ENCODE results near the gene IQCK. TPM values are rescaled to one million over a fixed set of nuclear protein-coding genes. Genes with fewer than 3 reads are reported as not detected.

IQCK gene
- total RNA-seq, 2 donors from 2014 or later, result 1.7 to 2.9 TPM

DNA sequence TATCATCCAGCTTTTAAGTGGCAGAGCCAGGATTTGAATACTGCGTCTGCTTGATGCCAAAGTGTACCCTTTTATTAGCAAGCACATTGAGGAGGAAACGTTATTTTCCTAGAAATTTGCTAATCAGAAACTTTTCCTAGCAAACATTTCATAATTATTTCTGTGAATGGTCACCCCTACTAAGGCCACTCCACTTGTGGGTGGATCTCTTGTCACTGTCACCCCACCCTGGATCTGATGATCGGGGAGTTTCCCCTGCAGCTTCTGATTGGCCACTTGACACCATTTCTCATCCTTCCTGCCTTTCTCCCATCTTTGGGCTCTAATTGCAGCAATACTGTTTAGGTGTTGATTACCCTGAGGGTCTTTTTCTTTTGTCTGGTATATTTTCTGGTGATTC is 130.7 kb downstream of the IQCK start:
- no peak overlapping the region for H3K27ac Mint-ChIP-seq
- no peak for ATAC-seq (replicated peaks)
- H3K9me3 Mint-ChIP-seq, result no peaks in the 10 kb centered on the region
- no peaks in the 10 kb centered on the region for H3K36me3 Mint-ChIP-seq (ENCODE audit: low read depth)
- no peak overlapping the region for H3K4me3 Mint-ChIP-seq
- H3K4me1 Mint-ChIP-seq, result no peaks in the 10 kb centered on the region
- H3K27me3 Mint-ChIP-seq, result peaks cover 5% of the 10 kb centered on the region

GRCh38 chr16:19850131-19850817 is 132.2 kb downstream of the IQCK start:
- ATAC-seq (replicated peaks), result no peak
- H3K4me3 Mint-ChIP-seq, result no peak overlapping the region
- H3K27ac Mint-ChIP-seq, result no peak overlapping the region
- H3K27me3 Mint-ChIP-seq, result peaks cover 5% of the 10 kb centered on the region
- H3K4me1 Mint-ChIP-seq, result no peaks in the 10 kb centered on the region
- H3K36me3 Mint-ChIP-seq (ENCODE audit: low read depth), result no peaks in the 10 kb centered on the region
- H3K9me3 Mint-ChIP-seq, result no peaks in the 10 kb centered on the region

DNA sequence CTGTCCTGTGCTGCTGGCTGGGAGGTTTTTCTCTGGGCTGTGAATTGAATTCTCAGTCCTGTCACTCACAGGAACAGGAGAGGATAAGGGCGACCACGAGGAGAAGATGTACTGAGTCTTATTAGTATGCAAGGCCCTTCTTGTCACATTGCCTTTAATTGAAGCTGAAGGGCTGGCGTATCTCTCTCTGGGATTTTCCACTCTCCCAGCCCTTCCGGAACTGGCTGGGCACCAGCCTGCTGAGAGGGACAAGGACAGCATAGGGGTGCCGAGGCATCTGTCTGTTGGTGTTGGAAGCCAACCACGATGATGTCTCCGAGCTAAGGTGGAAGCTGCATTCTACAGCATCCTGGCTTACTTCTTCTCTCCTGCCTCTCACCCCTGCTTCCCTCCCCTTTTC is 133.4 kb downstream of the IQCK start:
- no peaks in the 10 kb centered on the region for H3K4me1 Mint-ChIP-seq
- no peak overlapping the region for H3K4me3 Mint-ChIP-seq
- H3K36me3 Mint-ChIP-seq (ENCODE audit: low read depth), result no peaks in the 10 kb centered on the region
- H3K27me3 Mint-ChIP-seq, result peaks cover 5% of the 10 kb centered on the region
- H3K9me3 Mint-ChIP-seq, result no peaks in the 10 kb centered on the region
- H3K27ac Mint-ChIP-seq, result no peak overlapping the region
- ATAC-seq (replicated peaks), result no peak

DNA sequence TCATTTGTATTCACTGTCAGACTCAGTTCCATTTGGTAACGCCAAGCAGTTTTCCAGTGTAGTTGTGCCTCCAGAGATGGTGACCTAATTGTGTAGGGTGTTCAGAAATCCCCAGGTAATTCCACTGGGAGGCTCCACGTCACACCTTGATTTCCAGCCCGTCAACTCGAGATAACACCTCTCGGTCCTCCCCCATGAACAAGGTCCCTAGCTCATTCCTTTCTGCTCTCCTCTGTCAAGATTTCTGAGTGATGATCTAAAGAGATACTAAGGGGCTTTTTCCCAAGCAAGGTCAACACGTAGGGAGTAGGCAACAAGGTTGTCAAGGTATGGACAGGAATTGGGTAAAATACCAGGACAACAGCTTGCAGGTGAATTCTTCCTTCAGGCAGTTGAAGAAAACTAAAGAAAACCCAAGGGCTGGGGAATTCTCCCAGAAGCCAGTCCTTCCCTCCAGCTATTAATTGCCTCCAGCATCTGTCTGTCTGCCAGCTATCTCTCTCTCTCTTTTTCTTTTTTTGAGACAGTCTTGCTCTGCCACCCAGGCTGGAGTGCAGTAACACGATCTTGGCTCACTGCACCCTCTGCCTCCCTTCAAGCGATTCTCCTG is 135.2 kb downstream of the IQCK start:
- peaks cover 5% of the 10 kb centered on the region for H3K27me3 Mint-ChIP-seq
- no peak for ATAC-seq (replicated peaks)
- H3K36me3 Mint-ChIP-seq (ENCODE audit: low read depth), result no peaks in the 10 kb centered on the region
- no peak overlapping the region for H3K27ac Mint-ChIP-seq
- H3K9me3 Mint-ChIP-seq, result no peaks in the 10 kb centered on the region
- no peak overlapping the region for H3K4me3 Mint-ChIP-seq
- H3K4me1 Mint-ChIP-seq, result no peaks in the 10 kb centered on the region

GRCh38 chr16:19853742-19854542 is 135.9 kb downstream of the IQCK start:
- no peaks in the 10 kb centered on the region for H3K36me3 Mint-ChIP-seq (ENCODE audit: low read depth)
- H3K27ac Mint-ChIP-seq, result no peak overlapping the region
- no peak for ATAC-seq (replicated peaks)
- H3K4me1 Mint-ChIP-seq, result no peaks in the 10 kb centered on the region
- no peaks in the 10 kb centered on the region for H3K9me3 Mint-ChIP-seq
- H3K4me3 Mint-ChIP-seq, result no peak overlapping the region
- peaks cover 5% of the 10 kb centered on the region for H3K27me3 Mint-ChIP-seq

DNA sequence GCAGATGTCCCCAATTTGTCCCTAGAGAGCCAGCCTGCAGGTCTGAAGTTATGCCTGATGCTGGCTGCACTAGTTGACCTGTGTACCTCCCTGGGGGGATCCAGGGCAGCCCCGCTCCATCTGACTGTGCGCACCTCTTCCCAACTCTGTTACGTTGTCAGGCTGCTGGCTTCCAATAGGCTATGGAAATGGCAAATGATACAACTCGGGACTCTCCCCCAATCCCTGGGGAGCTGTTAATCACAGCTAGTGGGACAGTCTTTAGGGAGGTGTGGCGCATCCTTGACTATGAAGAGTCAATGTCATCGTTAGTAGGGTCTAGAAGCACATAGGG is 136.4 kb downstream of the IQCK start:
- Mint-ChIP-seq H3K9me3 (no peaks in the 10 kb centered on the region), H3K36me3 (ENCODE audit: low read depth) (no peaks in the 10 kb centered on the region), H3K27me3 (peaks cover 5% of the 10 kb centered on the region), H3K4me1 (no peaks in the 10 kb centered on the region), H3K4me3 (no peak overlapping the region), H3K27ac (no peak overlapping the region)
- ATAC-seq (replicated peaks), result no peak

- Mint-ChIP-seq H3K27me3 (no peaks in the 10 kb centered on the region), H3K4me3 (no peak overlapping the region), H3K36me3 (ENCODE audit: low read depth) (no peaks in the 10 kb centered on the region), H3K27ac (no peak overlapping the region), H3K4me1 (no peaks in the 10 kb centered on the region), H3K9me3 (no peaks in the 10 kb centered on the region)
- no peak for ATAC-seq (replicated peaks)
Measured at GRCh38 chr16:19856120-19856519, 138.0 kb downstream of the IQCK start.

DNA sequence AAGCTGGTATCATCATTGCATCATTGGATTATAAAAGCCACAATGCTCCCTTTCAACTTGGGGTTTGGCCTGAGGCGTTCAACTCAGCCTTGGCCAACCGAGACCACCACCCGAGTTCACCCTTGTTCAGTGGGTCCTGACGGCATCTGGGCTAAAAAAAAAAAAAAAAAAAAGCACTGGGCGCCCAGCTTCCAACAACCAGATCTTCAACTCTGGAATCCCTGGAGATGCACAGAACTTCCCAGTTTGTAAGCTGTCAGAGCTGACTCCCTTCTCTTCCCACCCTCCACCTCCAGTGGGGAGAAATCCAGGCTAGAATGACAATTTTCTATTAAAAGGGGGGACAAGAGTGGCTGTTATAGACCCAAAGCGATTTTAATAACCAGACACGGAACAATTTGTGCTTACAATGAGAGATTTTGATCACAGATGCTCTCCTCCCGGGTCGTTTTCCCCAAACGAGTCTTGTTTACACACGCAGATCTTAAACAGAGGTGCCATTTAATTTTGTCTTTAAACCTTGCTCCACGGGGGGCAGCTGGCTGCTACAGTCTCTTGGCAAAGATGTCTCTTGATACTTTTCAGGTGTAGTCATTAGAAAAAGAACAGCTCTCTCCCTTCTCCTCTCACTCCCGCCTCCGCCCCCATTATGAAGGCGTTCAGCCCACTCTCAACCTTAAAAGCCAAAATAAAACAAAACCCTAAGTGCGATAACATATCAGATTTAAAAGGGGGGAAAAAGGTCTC is 139.7 kb downstream of the IQCK start:
- ATAC-seq (replicated peaks), result no peak
- H3K9me3 Mint-ChIP-seq, result no peaks in the 10 kb centered on the region
- no peaks in the 10 kb centered on the region for H3K36me3 Mint-ChIP-seq (ENCODE audit: low read depth)
- H3K4me3 Mint-ChIP-seq, result no peak overlapping the region
- no peaks in the 10 kb centered on the region for H3K4me1 Mint-ChIP-seq
- H3K27me3 Mint-ChIP-seq, result no peaks in the 10 kb centered on the region
- H3K27ac Mint-ChIP-seq, result no peak overlapping the region

DNA sequence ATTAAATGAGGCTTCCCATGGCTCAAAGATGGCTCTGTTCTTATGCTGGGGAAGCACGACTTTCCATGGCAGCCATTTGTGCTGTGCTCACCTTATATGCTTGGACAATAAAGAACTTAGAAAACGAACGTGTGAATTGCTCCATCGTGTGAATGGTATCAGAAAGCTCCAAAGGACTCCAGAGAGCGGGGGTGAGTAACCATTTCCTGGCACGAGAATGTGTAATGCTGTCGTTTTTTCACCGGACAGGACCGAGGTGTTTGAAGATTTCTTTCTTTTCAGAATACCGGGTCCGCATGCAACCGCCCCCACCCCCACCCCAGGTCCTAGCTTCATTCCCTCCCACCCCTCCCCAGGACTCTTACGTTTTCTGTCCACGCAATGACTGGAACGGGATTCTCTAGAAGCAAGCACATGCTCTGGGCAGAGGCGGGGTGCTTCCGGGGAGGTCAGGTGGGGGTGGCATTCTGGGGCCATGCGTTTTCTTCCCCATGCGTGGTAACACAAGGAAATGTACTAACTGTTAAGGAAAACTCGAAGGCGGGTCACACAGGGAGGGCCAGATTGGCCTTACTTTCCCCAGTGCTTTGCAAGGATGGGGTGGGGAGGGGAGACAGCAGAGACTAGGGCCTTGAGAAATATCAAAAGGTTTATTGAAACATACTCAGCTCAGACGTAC is 140.4 kb downstream of the IQCK start:
- ATAC-seq (replicated peaks), result no peak
- Mint-ChIP-seq H3K9me3 (no peaks in the 10 kb centered on the region), H3K4me1 (no peaks in the 10 kb centered on the region), H3K36me3 (ENCODE audit: low read depth) (no peaks in the 10 kb centered on the region), H3K27ac (no peak overlapping the region), H3K27me3 (no peaks in the 10 kb centered on the region), H3K4me3 (no peak overlapping the region)

- Mint-ChIP-seq H3K36me3 (ENCODE audit: low read depth) (no peaks in the 10 kb centered on the region), H3K27ac (no peak overlapping the region), H3K9me3 (no peaks in the 10 kb centered on the region), H3K4me3 (no peak overlapping the region), H3K4me1 (no peaks in the 10 kb centered on the region), H3K27me3 (no peaks in the 10 kb centered on the region)
- no peak for ATAC-seq (replicated peaks)
Measured at GRCh38 chr16:19859166-19859565, 141.1 kb downstream of the IQCK start.

GRCh38 chr16:19859603-19860002 is 141.5 kb downstream of the IQCK start:
- H3K36me3 Mint-ChIP-seq (ENCODE audit: low read depth), result no peaks in the 10 kb centered on the region
- H3K4me3 Mint-ChIP-seq, result no peak overlapping the region
- no peak for ATAC-seq (replicated peaks)
- no peaks in the 10 kb centered on the region for H3K9me3 Mint-ChIP-seq
- H3K27me3 Mint-ChIP-seq, result no peaks in the 10 kb centered on the region
- no peak overlapping the region for H3K27ac Mint-ChIP-seq
- no peaks in the 10 kb centered on the region for H3K4me1 Mint-ChIP-seq

DNA sequence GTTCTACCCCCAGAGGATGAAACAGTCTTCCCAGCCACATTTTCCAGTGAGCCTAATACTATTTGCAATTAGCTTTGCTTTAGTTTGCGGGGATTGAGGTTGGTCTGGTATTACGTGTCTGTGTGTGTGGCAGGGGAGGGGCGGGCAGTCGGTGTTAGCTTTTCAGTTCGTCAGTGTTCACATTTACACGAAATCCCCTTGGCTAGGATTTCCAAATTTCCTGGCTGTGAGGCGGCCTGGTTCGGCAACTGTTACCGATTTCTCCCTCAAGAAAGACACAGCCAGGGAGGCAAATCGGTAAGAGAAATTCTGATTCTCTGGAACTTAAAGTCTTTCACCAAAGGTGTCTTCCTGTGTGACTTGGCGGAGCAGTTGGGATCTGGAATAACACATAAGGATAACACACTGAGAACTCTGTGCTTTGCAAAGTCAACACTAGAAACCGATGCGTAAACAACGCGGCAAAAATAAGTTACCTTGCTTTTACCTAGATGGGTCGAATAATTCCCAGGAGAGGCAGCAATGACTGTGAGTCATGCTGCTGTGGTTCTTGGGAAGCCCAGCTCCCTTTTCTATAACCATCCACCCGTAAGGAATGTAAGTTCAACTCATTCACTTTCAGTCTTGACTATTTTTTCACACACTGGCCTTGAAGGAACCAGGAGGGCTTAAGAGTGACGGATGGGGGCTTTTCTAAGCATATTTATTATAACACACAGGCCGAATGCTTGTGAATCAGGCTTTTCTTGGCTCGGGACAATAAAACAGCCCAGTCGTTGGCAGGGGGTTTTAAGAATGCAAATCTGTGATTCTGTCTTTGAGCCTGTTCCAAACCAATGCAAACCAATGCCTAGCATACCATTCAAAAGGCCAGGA is 142.3 kb downstream of the IQCK start:
- Mint-ChIP-seq H3K36me3 (ENCODE audit: low read depth) (no peaks in the 10 kb centered on the region), H3K27me3 (no peaks in the 10 kb centered on the region), H3K4me1 (no peaks in the 10 kb centered on the region), H3K27ac (no peak overlapping the region), H3K4me3 (no peak overlapping the region), H3K9me3 (no peaks in the 10 kb centered on the region)
- no peak for ATAC-seq (replicated peaks)

- H3K27me3 Mint-ChIP-seq, result no peaks in the 10 kb centered on the region
- H3K4me3 Mint-ChIP-seq, result no peak overlapping the region
- no peaks in the 10 kb centered on the region for H3K9me3 Mint-ChIP-seq
- H3K27ac Mint-ChIP-seq, result no peak overlapping the region
- no peaks in the 10 kb centered on the region for H3K4me1 Mint-ChIP-seq
- no peak for ATAC-seq (replicated peaks)
- no peaks in the 10 kb centered on the region for H3K36me3 Mint-ChIP-seq (ENCODE audit: low read depth)
Measured at GRCh38 chr16:19861133-19861532, 143.1 kb downstream of the IQCK start.

All from activated T-helper 17 cell treated with anti-CD3 and anti-CD28 coated beads, Interleukin-2, amount 50 U/mL, for 72 hours (primary cell).